Measurements from ENCODE around the gene CTNNA3. TPM values are rescaled to one million over a fixed set of nuclear protein-coding genes. Genes with fewer than 3 reads are reported as not detected.

Gene CTNNA3
- total RNA-seq, 1 experiment from 2014 or later: 0.02 TPM

DNA sequence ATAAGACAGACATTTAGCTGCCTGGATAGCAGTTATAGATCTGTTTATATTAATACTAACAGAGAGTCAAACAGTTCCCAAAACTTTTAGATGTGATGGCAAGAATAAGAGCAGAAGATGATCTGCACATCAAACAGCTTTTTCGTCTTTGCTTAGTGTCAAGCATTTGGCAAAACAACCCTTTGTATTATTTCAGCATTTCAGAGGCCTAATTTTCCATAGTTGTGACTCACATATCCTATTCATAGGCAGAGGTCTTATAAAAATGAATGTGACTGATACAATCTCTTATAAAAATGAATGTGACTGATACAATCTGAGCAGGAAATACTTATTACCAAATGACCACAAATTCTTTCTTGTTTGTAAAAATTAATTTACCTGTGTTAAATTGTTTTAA, 699.0 kb downstream of the CTNNA3 start:
- H3K36me3 Mint-ChIP-seq (ENCODE audit: insufficient read depth, unreplicated experiment): no peaks in the 10 kb centered on the region
- CTCF ChIA-PET: no interaction called here
- BruUV-seq (replicated peaks): no TSS peak
- peaks cover 23% of the 10 kb centered on the region for H3K27me3 Mint-ChIP-seq (ENCODE audit: insufficient read depth, unreplicated experiment)
- intact Hi-C loops (cut with micrococcal nuclease): no loop called here
- TF ChIP-seq, protein P1, sequence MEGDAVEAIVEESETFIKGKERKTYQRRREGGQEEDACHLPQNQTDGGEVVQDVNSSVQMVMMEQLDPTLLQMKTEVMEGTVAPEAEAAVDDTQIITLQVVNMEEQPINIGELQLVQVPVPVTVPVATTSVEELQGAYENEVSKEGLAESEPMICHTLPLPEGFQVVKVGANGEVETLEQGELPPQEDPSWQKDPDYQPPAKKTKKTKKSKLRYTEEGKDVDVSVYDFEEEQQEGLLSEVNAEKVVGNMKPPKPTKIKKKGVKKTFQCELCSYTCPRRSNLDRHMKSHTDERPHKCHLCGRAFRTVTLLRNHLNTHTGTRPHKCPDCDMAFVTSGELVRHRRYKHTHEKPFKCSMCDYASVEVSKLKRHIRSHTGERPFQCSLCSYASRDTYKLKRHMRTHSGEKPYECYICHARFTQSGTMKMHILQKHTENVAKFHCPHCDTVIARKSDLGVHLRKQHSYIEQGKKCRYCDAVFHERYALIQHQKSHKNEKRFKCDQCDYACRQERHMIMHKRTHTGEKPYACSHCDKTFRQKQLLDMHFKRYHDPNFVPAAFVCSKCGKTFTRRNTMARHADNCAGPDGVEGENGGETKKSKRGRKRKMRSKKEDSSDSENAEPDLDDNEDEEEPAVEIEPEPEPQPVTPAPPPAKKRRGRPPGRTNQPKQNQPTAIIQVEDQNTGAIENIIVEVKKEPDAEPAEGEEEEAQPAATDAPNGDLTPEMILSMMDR (IDR thresholded peaks at IDR 0.05; ENCODE audit: unreplicated experiment): no peak
- DNase-seq (ENCODE audit: unreplicated experiment): no peak
- peaks cover 8% of the 10 kb centered on the region for H3K4me1 Mint-ChIP-seq (ENCODE audit: insufficient read depth, unreplicated experiment)
- H3K4me3 Mint-ChIP-seq (ENCODE audit: unreplicated experiment): no peak overlapping the region
- peaks cover 4% of the 10 kb centered on the region for H3K9me3 Mint-ChIP-seq (ENCODE audit: unreplicated experiment)
- POLR2A ChIA-PET: no interaction called here
- no peak overlapping the region for H3K27ac Mint-ChIP-seq (ENCODE audit: low read depth, unreplicated experiment)

DNA sequence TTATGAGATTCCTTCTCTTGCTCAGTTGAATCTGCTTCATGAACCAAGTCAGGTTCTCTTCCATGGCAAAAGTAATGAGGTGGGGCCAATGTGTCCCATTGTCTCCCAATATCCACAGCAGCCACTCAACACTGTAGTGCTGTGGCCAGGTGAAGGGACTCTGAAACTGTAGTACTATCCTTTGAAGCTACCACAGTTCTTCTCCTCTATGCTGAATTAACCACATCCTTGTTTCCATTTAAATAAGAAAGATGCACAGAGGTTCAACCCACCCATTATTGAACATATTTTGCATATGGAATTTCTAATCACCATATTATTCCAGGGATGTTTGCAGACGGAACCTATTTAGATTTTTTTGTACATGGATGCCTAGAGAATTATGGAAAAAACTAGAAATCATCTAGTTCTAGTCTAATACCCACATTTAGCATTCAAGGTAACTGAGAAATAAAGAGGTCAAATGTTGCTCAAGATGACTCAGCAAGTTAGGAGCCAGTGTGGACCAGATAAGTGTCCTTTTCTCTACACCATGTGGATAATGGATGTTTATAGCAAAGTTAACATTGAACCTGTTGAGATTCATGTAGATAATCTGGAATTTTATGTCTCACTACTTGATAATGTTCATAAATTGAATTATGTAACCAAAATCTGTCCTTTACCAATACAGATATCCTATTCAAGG, 705.7 kb downstream of the CTNNA3 start:
- no peaks in the 10 kb centered on the region for H3K4me1 Mint-ChIP-seq (ENCODE audit: insufficient read depth, unreplicated experiment)
- ChIA-PET CTCF (no interaction called here), POLR2A (no interaction called here)
- H3K27me3 Mint-ChIP-seq (ENCODE audit: insufficient read depth, unreplicated experiment): peaks cover 62% of the 10 kb centered on the region
- intact Hi-C loops (cut with micrococcal nuclease): no loop called here
- H3K27ac Mint-ChIP-seq (ENCODE audit: low read depth, unreplicated experiment): no peak overlapping the region
- H3K36me3 Mint-ChIP-seq (ENCODE audit: insufficient read depth, unreplicated experiment): no peaks in the 10 kb centered on the region
- TF ChIP-seq, protein P1 (IDR thresholded peaks at IDR 0.05; ENCODE audit: unreplicated experiment): no peak
- DNase-seq (ENCODE audit: unreplicated experiment): no peak
- H3K9me3 Mint-ChIP-seq (ENCODE audit: unreplicated experiment): no peaks in the 10 kb centered on the region
- BruUV-seq (replicated peaks): no TSS peak
- no peak overlapping the region for H3K4me3 Mint-ChIP-seq (ENCODE audit: unreplicated experiment)

DNA sequence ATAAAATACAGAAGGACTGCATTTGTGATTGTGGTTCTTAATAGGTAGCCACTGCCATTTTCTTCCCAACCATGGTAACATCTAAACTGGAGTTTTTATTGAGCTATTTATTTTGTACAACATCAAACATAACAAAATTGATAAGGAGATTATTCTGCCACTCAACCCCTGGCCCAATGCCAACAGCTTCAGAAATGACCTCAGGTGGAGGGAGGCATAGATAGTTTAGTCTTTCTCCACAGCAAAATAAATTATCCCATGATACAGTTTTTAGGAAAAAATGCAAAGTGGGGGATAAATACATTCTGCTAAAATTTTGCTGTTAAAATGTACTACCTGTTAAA, 712.5 kb downstream of the CTNNA3 start:
- intact Hi-C loops (cut with micrococcal nuclease): no loop called here
- Mint-ChIP-seq H3K4me3 (ENCODE audit: unreplicated experiment) (no peak overlapping the region), H3K9me3 (ENCODE audit: unreplicated experiment) (no peaks in the 10 kb centered on the region), H3K27ac (ENCODE audit: low read depth, unreplicated experiment) (no peak overlapping the region), H3K27me3 (ENCODE audit: insufficient read depth, unreplicated experiment) (peaks cover 58% of the 10 kb centered on the region), H3K36me3 (ENCODE audit: insufficient read depth, unreplicated experiment) (no peaks in the 10 kb centered on the region), H3K4me1 (ENCODE audit: insufficient read depth, unreplicated experiment) (no peaks in the 10 kb centered on the region)
- POLR2A ChIA-PET: no interaction called here
- DNase-seq (ENCODE audit: unreplicated experiment): no peak
- TF ChIP-seq, protein P1 (IDR thresholded peaks at IDR 0.05; ENCODE audit: unreplicated experiment): no peak
- BruUV-seq (replicated peaks): no TSS peak
- CTCF ChIA-PET: no interaction called here

DNA sequence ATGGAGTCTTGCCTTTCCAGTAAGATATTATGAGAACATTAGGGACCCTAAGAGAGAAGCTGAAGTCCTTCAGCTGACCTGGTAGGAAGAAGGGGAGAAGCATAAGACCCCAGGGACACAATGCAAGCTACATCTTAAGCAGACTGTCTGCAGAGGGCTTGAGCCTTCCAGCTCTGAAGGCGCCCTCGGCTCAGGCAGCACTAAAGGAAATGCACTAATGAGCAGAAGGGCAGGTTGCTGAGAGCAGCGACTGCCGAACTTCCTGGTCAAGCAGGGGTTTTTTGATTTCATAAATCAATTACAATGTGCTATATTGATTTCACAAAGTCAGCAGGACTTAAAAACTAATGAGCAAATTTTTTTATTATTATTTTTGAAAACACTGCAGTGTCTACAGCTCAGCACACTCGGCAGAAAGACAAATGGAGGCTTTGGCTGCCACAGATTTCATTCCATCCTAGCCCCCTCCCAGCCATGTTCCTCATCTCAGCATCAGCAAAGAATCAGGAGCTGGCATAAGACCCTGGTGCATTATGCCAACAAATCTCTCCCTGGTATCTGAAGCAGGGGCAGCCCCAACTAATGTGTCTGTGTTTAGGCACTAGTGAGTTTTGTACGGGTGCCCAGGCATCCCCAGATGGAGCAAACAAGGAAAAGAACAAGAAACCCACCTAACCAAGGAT, 713.1 kb downstream of the CTNNA3 start:
- Mint-ChIP-seq H3K27ac (ENCODE audit: low read depth, unreplicated experiment) (no peak overlapping the region), H3K36me3 (ENCODE audit: insufficient read depth, unreplicated experiment) (no peaks in the 10 kb centered on the region), H3K27me3 (ENCODE audit: insufficient read depth, unreplicated experiment) (peaks cover 55% of the 10 kb centered on the region), H3K4me3 (ENCODE audit: unreplicated experiment) (no peak overlapping the region), H3K4me1 (ENCODE audit: insufficient read depth, unreplicated experiment) (no peaks in the 10 kb centered on the region), H3K9me3 (ENCODE audit: unreplicated experiment) (no peaks in the 10 kb centered on the region)
- ChIA-PET CTCF (no interaction called here), POLR2A (no interaction called here)
- no TSS peak for BruUV-seq (replicated peaks)
- intact Hi-C loops (cut with micrococcal nuclease): no loop called here
- TF ChIP-seq, protein P1 (IDR thresholded peaks at IDR 0.05; ENCODE audit: unreplicated experiment): no peak
- DNase-seq (ENCODE audit: unreplicated experiment): no peak
